T-helper 1 cell (primary cell): Measurements from ENCODE around the gene LONP2.

ENCODE experiments used
- DNase-seq, 5 donors: peaks; one replicate each; pipeline ENCODE4 v3.0.0-alpha.2; 2012 to 2020
- total RNA-seq, 4 donors: gene quantifications; one replicate each; lab custom pipeline; 2026; lab: John Stamatoyannopoulos, UW

Gene LONP2
- total RNA-seq: 140 to 219 (median 192) reads per million in 4 donors

GRCh38 chr16:48244080-48244862, at the start of gene LONP2:
Gene LONP2 (plus strand): TSS chr16:48244300. CDS start chr16:48244389, 89 bp downstream.
- peak; percentile 70 to 91 (median 81) for DNase-seq

- no peak for DNase-seq
Observed at GRCh38 chr16:48194828-48195556, 49.1 kb upstream of the LONP2 start.

- no peak for DNase-seq
Observed at GRCh38 chr16:48197294-48197693, 46.8 kb upstream of the LONP2 start.

GRCh38 chr16:48201515-48202201, 42.4 kb upstream of the LONP2 start:
- DNase-seq: no peak

- DNase-seq: no peak
Observed at GRCh38 chr16:48203974-48204824, 39.9 kb upstream of the LONP2 start.

GRCh38 chr16:48204825-48205151, 39.3 kb upstream of the LONP2 start:
- no peak for DNase-seq

- DNase-seq: no peak
Observed at GRCh38 chr16:48206594-48207242, 37.4 kb upstream of the LONP2 start.

GRCh38 chr16:48210747-48211146, 33.4 kb upstream of the LONP2 start:
- DNase-seq: no peak

- no peak for DNase-seq
Observed at GRCh38 chr16:48212033-48212432, 32.1 kb upstream of the LONP2 start.

GRCh38 chr16:48215738-48216137, 28.4 kb upstream of the LONP2 start:
- DNase-seq: no peak

GRCh38 chr16:48217708-48218107, 26.4 kb upstream of the LONP2 start:
- DNase-seq: no peak

- no peak for DNase-seq
Observed at GRCh38 chr16:48218473-48218872, 25.6 kb upstream of the LONP2 start.

GRCh38 chr16:48220891-48221290, 23.2 kb upstream of the LONP2 start:
- DNase-seq: no peak

- no peak for DNase-seq
Observed at GRCh38 chr16:48223490-48223889, 20.6 kb upstream of the LONP2 start.

GRCh38 chr16:48225456-48225855, 18.6 kb upstream of the LONP2 start:
- no peak for DNase-seq

- peak in 1 of 5 donors; percentile 68 for DNase-seq
Observed at GRCh38 chr16:48231727-48232492, 12.2 kb upstream of the LONP2 start.

- DNase-seq: peak in 1 of 5 donors; percentile 17
Observed at GRCh38 chr16:48232493-48233040, 11.5 kb upstream of the LONP2 start.

GRCh38 chr16:48234630-48235029, 9.5 kb upstream of the LONP2 start:
- DNase-seq: no peak

- no peak for DNase-seq
Observed at GRCh38 chr16:48235058-48235555, 9.0 kb upstream of the LONP2 start.

- no peak for DNase-seq
Observed at GRCh38 chr16:48235556-48236136, 8.5 kb upstream of the LONP2 start.
